ENCODE measurements around the gene SMU1. TPM values are rescaled to one million over a fixed set of nuclear protein-coding genes. Genes with fewer than 3 reads are reported as not detected.

The SMU1 gene
- total RNA-seq, 1 experiment from 2014 or later = 30.5 TPM

DNA sequence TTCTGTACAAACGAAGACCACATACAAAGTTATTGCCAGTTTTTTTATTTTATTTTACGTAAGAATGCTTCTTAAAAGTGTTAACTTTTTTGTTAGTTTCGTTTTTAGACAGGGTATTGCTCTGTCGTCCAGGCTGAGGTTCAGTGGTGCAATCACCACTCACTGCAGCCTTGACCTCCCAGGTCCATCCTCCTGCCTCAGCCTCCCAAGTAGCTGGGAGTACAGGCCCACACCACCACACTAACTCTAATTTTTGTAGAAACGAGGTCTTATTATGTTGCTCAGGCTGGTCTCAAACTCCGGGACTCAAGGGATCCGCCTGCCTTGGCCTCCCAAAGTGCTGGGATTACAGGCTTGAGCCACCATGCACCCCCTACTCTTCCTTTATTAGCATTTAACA lies 53.7 kb downstream of the SMU1 start:
- Histone ChIP-seq H2AFZ (ENCODE audit: low read depth, low read length, poor library complexity, severe bottlenecking) (no peak overlapping the region), H4K20me1 (ENCODE audit: insufficient read depth) (peaks cover 19% of the 10 kb centered on the region), H3K36me3 (ENCODE audit: control insufficient read depth in 1 of 2, insufficient read depth in 2 of 2, low read length in 2 of 2) (peaks cover 19 to 23% of the 10 kb centered on the region in 2 experiments; a peak in 2 of 4 replicates), H3K9me2 (ENCODE audit: insufficient read depth) (no peaks in the 10 kb centered on the region), H3K27ac (ENCODE audit: low read depth, low read length) (no peak overlapping the region), H3K4me1 (ENCODE audit: control insufficient read depth in 1 of 2, insufficient read depth in 2 of 2, low read length in 2 of 2) (peaks cover 9 to 24% of the 10 kb centered on the region in 2 experiments), H3K27me3 (ENCODE audit: insufficient read depth, low read length) (no peaks in the 10 kb centered on the region), H3K4me3 (replicated peaks in 1 of 2; ENCODE audit: low read depth in 1 of 2, low read length in 2 of 2) (no peak overlapping the region), H3K9me3 (ENCODE audit: control insufficient read depth in 1 of 2, insufficient read depth in 1 of 2, low read depth in 1 of 2, low read length in 2 of 2) (no peaks in the 10 kb centered on the region), H3K79me2 (ENCODE audit: insufficient read depth, low read length) (peaks cover 88% of the 10 kb centered on the region), H3K9ac (ENCODE audit: low read length) (no peak overlapping the region), H3K4me2 (ENCODE audit: low read length) (no peak overlapping the region)
- intact Hi-C loops (cut with micrococcal nuclease) = no loop called here
- POLR2A ChIA-PET = no interaction called here
- ATAC-seq (no peak), DNase-seq (ENCODE audit: low read depth, low spot score) (no peak)
- CTCF ChIA-PET = no interaction called here
- RAD21 ChIA-PET (ENCODE audit: low non-redundant PET in 1 of 2, low total read pairs in 2 of 2, uncharacterized antibody in 2 of 2, unreplicated experiment in 2 of 2) = no interaction called here
- TF ChIP-seq CTCF (IDR thresholded peaks at IDR 0.05 in 2 of 3, conservative IDR thresholded peaks at IDR 0.05 in 1 of 3; ENCODE audit: borderline replicate concordance in 1 of 3, insufficient read depth in 1 of 3, low read depth in 2 of 3, low read length in 2 of 3) (no peak), CEBPB (IDR thresholded peaks at IDR 0.05; ENCODE audit: low read depth) (no peak), ZFX (IDR thresholded peaks at IDR 0.05) (no peak), RAD21 (IDR thresholded peaks at IDR 0.05; ENCODE audit: low read depth) (no peak), EZH2phosphoT487 (IDR thresholded peaks at IDR 0.05; ENCODE audit: borderline replicate concordance) (no peak), ZNF274 (IDR thresholded peaks at IDR 0.05; ENCODE audit: low read depth, low read length) (no peak), SP1 (IDR thresholded peaks at IDR 0.05; ENCODE audit: low read depth) (no peak), SRF (IDR thresholded peaks at IDR 0.05; ENCODE audit: low read depth) (no peak), POLR2AphosphoS5 (IDR thresholded peaks at IDR 0.05; ENCODE audit: low read depth, low read length) (no peak), JUND (IDR thresholded peaks at IDR 0.05) (no peak), TCF7L2 (IDR thresholded peaks at IDR 0.05; ENCODE audit: borderline replicate concordance, extremely low read depth, insufficient read depth, insufficient read length) (no peak), REST (IDR thresholded peaks at IDR 0.05; ENCODE audit: low read depth) (no peak), YY1 (IDR thresholded peaks at IDR 0.05; ENCODE audit: extremely low read depth, insufficient replicate concordance, low read depth, low read length) (no peak), ZBTB33 (IDR thresholded peaks at IDR 0.05; ENCODE audit: extremely low read depth, insufficient replicate concordance, low read length) (no peak), EGR1 (IDR thresholded peaks at IDR 0.05; ENCODE audit: low read depth) (no peak)
- no TSS peak for BruUV-seq (replicated peaks)

Measured in HCT116 (cell line).